HL-60 (cell line): ENCODE results near the gene SLC14A1.

Experiments
- DNase-seq, 2 experiments: peaks; one replicate each; pipeline ENCODE4 v3.0.0-alpha.2; 2010 to 2020; ENCODE audit warnings: low read depth in 1 of 2, low spot score in 1 of 2
- H3K27ac ChIP-seq: fragments of 250-450 bp; sonication (Bioruptor Pico); replicated peaks from 2 replicates; pipeline ENCODE4 v1.5.1; 2020; ENCODE audit warnings: mild to moderate bottlenecking, moderate library complexity
- H3K27me3 ChIP-seq: fragments of 250-450 bp; sonication (Bioruptor Pico); 2 replicates; pipeline ENCODE4 v1.5.1; 2021; ENCODE audit warnings: mild to moderate bottlenecking, moderate library complexity; ENCODE audit not compliant: insufficient read depth, poor library complexity, severe bottlenecking
- H3K4me3 ChIP-seq: replicated peaks from 2 replicates; pipeline ENCODE4 v1.5.1; 2011; ENCODE audit warnings: mild to moderate bottlenecking, control low read depth, low read length; ENCODE audit not compliant: insufficient read depth
- CTCF ChIP-seq: IDR thresholded peaks from one replicate; pipeline ENCODE4 v1.5.1; 2011; ENCODE audit warnings: low read length, control low read depth, inconsistent platforms; ENCODE audit not compliant: insufficient read depth
- GABPA ChIP-seq: IDR thresholded peaks from 2 replicates; pipeline ENCODE4 v1.6.1; 2012; ENCODE audit warnings: low read depth
- POLR2AphosphoS5 ChIP-seq: IDR thresholded peaks from 2 replicates; pipeline ENCODE4 v1.6.1; 2012; ENCODE audit warnings: low read depth
- SPI1 ChIP-seq: IDR thresholded peaks from 2 replicates; pipeline ENCODE4 v1.6.1; 2012; ENCODE audit warnings: low read depth, mild to moderate bottlenecking, borderline replicate concordance
- TF ChIP-seq, protein P1 (sequence below): IDR thresholded peaks from 2 replicates; pipeline ENCODE4 v1.6.1; 2012; ENCODE audit warnings: low read depth; ENCODE audit not compliant: insufficient replicate concordance

The SLC14A1 gene

GRCh38 chr18:45715212-45715780 is 8.7 kb upstream of the SLC14A1 start:
- Histone ChIP-seq H3K27ac (no peak overlapping the region), H3K4me3 (no peak overlapping the region), H3K27me3 (no peaks in the 10 kb centered on the region)
- no peak for DNase-seq
- TF ChIP-seq CTCF (no peak), SPI1 (no peak), GABPA (no peak), POLR2AphosphoS5 (no peak)
- TF ChIP-seq, protein P1, sequence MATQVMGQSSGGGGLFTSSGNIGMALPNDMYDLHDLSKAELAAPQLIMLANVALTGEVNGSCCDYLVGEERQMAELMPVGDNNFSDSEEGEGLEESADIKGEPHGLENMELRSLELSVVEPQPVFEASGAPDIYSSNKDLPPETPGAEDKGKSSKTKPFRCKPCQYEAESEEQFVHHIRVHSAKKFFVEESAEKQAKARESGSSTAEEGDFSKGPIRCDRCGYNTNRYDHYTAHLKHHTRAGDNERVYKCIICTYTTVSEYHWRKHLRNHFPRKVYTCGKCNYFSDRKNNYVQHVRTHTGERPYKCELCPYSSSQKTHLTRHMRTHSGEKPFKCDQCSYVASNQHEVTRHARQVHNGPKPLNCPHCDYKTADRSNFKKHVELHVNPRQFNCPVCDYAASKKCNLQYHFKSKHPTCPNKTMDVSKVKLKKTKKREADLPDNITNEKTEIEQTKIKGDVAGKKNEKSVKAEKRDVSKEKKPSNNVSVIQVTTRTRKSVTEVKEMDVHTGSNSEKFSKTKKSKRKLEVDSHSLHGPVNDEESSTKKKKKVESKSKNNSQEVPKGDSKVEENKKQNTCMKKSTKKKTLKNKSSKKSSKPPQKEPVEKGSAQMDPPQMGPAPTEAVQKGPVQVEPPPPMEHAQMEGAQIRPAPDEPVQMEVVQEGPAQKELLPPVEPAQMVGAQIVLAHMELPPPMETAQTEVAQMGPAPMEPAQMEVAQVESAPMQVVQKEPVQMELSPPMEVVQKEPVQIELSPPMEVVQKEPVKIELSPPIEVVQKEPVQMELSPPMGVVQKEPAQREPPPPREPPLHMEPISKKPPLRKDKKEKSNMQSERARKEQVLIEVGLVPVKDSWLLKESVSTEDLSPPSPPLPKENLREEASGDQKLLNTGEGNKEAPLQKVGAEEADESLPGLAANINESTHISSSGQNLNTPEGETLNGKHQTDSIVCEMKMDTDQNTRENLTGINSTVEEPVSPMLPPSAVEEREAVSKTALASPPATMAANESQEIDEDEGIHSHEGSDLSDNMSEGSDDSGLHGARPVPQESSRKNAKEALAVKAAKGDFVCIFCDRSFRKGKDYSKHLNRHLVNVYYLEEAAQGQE, result no peak

GRCh38 chr18:45719106-45719505 is 4.9 kb upstream of the SLC14A1 start:
- Histone ChIP-seq H3K27me3 (no peaks in the 10 kb centered on the region), H3K4me3 (no peak overlapping the region), H3K27ac (no peak overlapping the region)
- no peak for TF ChIP-seq GABPA
- TF ChIP-seq, protein P1, result no peak
- no peak for TF ChIP-seq CTCF
- no peak for TF ChIP-seq SPI1
- no peak for DNase-seq

DNA sequence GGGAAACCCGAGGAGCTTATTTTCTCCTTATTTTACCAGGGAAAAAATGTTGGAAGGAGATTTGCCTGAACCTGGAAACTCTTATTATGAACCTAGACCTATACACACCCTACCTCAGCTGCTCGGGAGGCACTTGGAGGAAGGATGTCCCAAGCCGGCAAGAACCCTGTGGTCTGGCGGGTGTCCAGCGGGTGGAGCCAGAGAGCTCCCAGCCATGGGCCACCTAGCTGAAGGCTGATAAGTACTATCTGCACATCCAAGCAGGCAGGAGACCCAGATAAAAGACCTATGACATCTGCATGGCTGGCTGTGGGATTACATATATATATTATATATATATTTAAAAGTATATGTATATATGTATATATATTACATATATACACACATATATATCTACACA is 1.1 kb upstream of the SLC14A1 start:
- no peak overlapping the region for H3K27ac ChIP-seq
- peak; percentile 94 for TF ChIP-seq CTCF
- TF ChIP-seq, protein P1, result no peak
- no peak overlapping the region for H3K4me3 ChIP-seq
- peak; percentile 73 to 92 for DNase-seq
- H3K27me3 ChIP-seq, result no peaks in the 10 kb centered on the region
